ENCODE data around the gene PPA1.
"Not testable (repeated sequence)": the region's sequence is repeated elsewhere in the genome, so short reads cannot be mapped to it uniquely, and the experiment has no call there.

The PPA1 gene

GRCh38 chr10:70188768-70189167 is 44.5 kb downstream of the PPA1 start:
- TF ChIP-seq CTCF (IDR thresholded peaks at IDR 0.05; ENCODE audit: extremely low read depth, insufficient read depth, missing control alignments), result no peak
- no peak for DNase-seq (ENCODE audit: low spot score)
- in situ Hi-C loops (cut with MboI; ENCODE audit: low pct_unique_long_range_greater_than_20kb, low sequenced_read_pairs, unreplicated experiment), result no loop called here

- in situ Hi-C loops (cut with MboI; ENCODE audit: low pct_unique_long_range_greater_than_20kb, low sequenced_read_pairs, unreplicated experiment), result no loop called here
- no peak for DNase-seq (ENCODE audit: low spot score)
- TF ChIP-seq CTCF (IDR thresholded peaks at IDR 0.05; ENCODE audit: extremely low read depth, insufficient read depth, missing control alignments), result no peak
Observed at GRCh38 chr10:70186571-70186970, 46.7 kb downstream of the PPA1 start.

- TF ChIP-seq CTCF (IDR thresholded peaks at IDR 0.05; ENCODE audit: extremely low read depth, insufficient read depth, missing control alignments), result no peak
- in situ Hi-C loops (cut with MboI; ENCODE audit: low pct_unique_long_range_greater_than_20kb, low sequenced_read_pairs, unreplicated experiment), result no loop called here
- no peak for DNase-seq (ENCODE audit: low spot score)
Observed at GRCh38 chr10:70186090-70186489, 47.1 kb downstream of the PPA1 start.

DNA sequence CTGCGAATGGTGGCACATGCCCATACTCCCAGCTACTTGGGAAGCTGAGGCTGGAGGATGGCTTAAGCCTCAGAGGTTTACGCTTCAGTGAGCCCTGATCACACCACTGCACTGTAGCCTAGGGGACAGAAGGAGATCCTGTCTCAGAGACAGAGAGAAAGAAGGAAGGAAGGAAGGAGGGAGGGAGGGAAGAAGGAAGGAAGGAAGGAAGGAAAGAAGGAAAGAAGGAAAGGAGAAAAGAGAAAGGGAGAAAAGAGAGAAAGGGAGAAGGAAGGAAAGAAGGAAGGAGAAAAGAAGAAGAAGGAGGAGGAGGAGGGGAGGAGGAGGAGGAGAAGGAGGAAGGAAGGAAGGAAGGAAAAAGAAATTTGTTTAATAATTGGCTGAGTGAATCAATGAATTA is 49.9 kb downstream of the PPA1 start:
- TF ChIP-seq CTCF (IDR thresholded peaks at IDR 0.05; ENCODE audit: extremely low read depth, insufficient read depth, missing control alignments), result no peak
- in situ Hi-C loops (cut with MboI; ENCODE audit: low pct_unique_long_range_greater_than_20kb, low sequenced_read_pairs, unreplicated experiment), result no loop called here
- DNase-seq (ENCODE audit: low spot score), result no peak

GRCh38 chr10:70179209-70179608 is 54.0 kb downstream of the PPA1 start:
- DNase-seq (ENCODE audit: low spot score); in situ Hi-C loops (cut with MboI; ENCODE audit: low pct_unique_long_range_greater_than_20kb, low sequenced_read_pairs, unreplicated experiment): not testable (repeated sequence)

GRCh38 chr10:70178139-70178725 is 55.0 kb downstream of the PPA1 start:
- no peak for DNase-seq (ENCODE audit: low spot score)
- TF ChIP-seq CTCF (IDR thresholded peaks at IDR 0.05; ENCODE audit: extremely low read depth, insufficient read depth, missing control alignments), result no peak
- in situ Hi-C loops (cut with MboI; ENCODE audit: low pct_unique_long_range_greater_than_20kb, low sequenced_read_pairs, unreplicated experiment), result no loop called here

DNA sequence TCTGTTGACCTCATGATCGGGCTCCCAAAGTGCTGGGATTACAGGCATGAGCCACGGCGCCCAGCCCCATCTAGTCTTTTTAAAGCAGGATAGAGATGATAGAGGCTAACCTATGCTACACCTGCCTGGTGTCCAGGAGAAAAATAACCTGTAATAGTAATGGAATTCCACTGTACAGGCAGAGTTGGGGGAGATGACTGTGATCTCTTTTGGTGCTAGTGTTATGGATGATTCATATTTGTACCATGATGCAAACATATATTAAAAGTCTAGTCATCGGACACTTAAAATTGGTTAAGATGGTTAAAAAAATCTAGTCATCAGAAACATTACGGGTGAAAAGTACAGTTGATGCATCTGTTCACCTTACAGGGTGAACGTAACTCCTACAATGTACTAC is 56.8 kb downstream of the PPA1 start:
- TF ChIP-seq CTCF (IDR thresholded peaks at IDR 0.05; ENCODE audit: extremely low read depth, insufficient read depth, missing control alignments), result no peak
- in situ Hi-C loops (cut with MboI; ENCODE audit: low pct_unique_long_range_greater_than_20kb, low sequenced_read_pairs, unreplicated experiment), result no loop called here
- no peak for DNase-seq (ENCODE audit: low spot score)

Measured in GM13977 (cell line).